ENCODE results near the gene NFIX. TPM values are rescaled to one million over a fixed set of nuclear protein-coding genes. Genes with fewer than 3 reads are reported as not detected.
A peak's percentile ranks its signal among the peaks of the same experiment; 100 is the strongest.

NFIX gene
- total and polyA plus RNA-seq, 2 donors (not counting 1 experiment from before 2014, with no cell fraction given) = 35.7 to 74.8 TPM

DNA sequence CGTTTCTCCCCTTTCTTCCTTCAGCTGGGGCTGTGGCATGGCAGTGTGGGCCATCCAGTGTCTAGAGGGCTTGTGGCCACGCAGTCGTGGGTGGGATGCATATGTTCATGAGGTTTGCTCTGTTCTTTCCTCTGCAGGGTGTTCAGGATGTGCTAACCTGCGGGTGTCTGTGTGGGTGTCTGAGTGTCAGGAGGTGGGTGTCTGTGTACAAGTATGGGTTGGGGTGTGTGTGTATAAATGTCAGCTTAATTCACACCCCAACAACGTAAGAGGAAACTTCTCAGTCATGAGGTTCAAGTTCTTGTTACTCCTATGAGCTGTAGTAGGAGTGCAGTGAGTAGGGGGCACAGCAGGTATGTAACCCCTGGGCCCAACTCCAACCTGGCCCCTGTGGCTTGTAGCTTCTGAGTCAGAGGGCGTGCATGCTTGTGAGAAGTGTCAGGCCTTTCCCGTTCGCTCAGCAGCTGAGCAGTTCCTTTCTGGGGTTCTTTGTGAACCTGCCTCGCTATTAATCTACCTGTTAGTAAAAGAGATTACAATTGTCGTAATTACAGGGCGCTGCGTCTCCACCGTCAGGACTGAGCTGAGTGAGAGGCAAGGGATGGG, 49.1 kb downstream of the NFIX start:
- Histone ChIP-seq H3K79me2 (ENCODE audit: control insufficient read depth, insufficient read depth, low read length) (peaks cover 89% of the 10 kb centered on the region), H3K4me2 (ENCODE audit: extremely low read depth, insufficient read depth, low read length) (peak overlapping the region; percentile 10), H3K27ac (ENCODE audit: insufficient read depth, low read length) (no peak overlapping the region)

DNA sequence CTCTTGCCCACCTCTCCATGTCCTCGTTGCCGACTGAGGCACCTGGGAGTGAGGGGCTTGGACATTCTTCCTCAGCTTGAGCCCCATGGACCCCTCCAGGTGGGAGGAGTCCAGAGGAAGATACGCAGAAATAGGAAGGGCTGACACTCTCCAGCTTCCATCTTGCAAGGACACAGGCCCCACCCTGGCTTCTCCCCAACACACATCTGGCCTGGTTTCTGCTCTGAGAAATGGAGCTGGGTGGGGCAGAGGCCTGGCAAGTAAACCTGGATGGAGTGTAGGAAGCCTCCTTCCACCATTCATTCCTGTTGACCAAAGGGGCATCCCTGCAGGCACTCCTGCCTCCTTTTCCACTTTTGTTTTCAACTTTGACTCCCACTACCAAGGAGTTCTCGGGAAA, 50.5 kb downstream of the NFIX start:
- Histone ChIP-seq H3K79me2 (ENCODE audit: control insufficient read depth, insufficient read depth, low read length) (peaks cover 83% of the 10 kb centered on the region), H3K9me3 (ENCODE audit: control insufficient read depth, insufficient read depth, low read depth, low read length) (no peaks in the 10 kb centered on the region), H3K4me3 (replicated peaks in 1 of 4; ENCODE audit: control extremely low read depth in 1 of 4, insufficient read depth in 1 of 4, low read depth in 3 of 4, low read length in 4 of 4) (no peak overlapping the region), H3K9ac (ENCODE audit: insufficient read depth, low read length) (no peak overlapping the region), H3K4me1 (ENCODE audit: control insufficient read depth, extremely low read depth, insufficient read depth, low read length) (peaks cover 23% of the 10 kb centered on the region), H3K36me3 (ENCODE audit: control insufficient read depth, insufficient read depth, low read length) (peaks cover 20% of the 10 kb centered on the region), H3K27ac (ENCODE audit: insufficient read depth, low read length) (no peak overlapping the region), H3K27me3 (ENCODE audit: control insufficient read depth, insufficient read depth, low read length) (no peaks in the 10 kb centered on the region), H2AFZ (ENCODE audit: low read length) (no peak overlapping the region), H3K4me2 (ENCODE audit: extremely low read depth, insufficient read depth, low read length) (no peak overlapping the region), H4K20me1 (ENCODE audit: control insufficient read depth, extremely low read depth, insufficient read depth, low read length) (no peaks in the 10 kb centered on the region)
- no peak for TF ChIP-seq EZH2 (IDR thresholded peaks at IDR 0.05; ENCODE audit: low read length, missing control alignments)
- TF ChIP-seq, protein P1, sequence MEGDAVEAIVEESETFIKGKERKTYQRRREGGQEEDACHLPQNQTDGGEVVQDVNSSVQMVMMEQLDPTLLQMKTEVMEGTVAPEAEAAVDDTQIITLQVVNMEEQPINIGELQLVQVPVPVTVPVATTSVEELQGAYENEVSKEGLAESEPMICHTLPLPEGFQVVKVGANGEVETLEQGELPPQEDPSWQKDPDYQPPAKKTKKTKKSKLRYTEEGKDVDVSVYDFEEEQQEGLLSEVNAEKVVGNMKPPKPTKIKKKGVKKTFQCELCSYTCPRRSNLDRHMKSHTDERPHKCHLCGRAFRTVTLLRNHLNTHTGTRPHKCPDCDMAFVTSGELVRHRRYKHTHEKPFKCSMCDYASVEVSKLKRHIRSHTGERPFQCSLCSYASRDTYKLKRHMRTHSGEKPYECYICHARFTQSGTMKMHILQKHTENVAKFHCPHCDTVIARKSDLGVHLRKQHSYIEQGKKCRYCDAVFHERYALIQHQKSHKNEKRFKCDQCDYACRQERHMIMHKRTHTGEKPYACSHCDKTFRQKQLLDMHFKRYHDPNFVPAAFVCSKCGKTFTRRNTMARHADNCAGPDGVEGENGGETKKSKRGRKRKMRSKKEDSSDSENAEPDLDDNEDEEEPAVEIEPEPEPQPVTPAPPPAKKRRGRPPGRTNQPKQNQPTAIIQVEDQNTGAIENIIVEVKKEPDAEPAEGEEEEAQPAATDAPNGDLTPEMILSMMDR (conservative IDR thresholded peaks at IDR 0.05 in 1 of 2, IDR thresholded peaks at IDR 0.05 in 1 of 2; ENCODE audit: low read depth in 1 of 2, low read length in 2 of 2) = no peak
- no peak for DNase-seq (ENCODE audit: low read depth in 2 of 2)

More for the DNA sequence above, 49.1 kb downstream of the NFIX start:
- Histone ChIP-seq H2AFZ (ENCODE audit: low read length) (no peak overlapping the region), H3K4me1 (ENCODE audit: control insufficient read depth, extremely low read depth, insufficient read depth, low read length) (peaks cover 25% of the 10 kb centered on the region), H4K20me1 (ENCODE audit: control insufficient read depth, extremely low read depth, insufficient read depth, low read length) (no peaks in the 10 kb centered on the region), H3K4me3 (replicated peaks in 1 of 4; ENCODE audit: control extremely low read depth in 1 of 4, insufficient read depth in 1 of 4, low read depth in 3 of 4, low read length in 4 of 4) (no peak overlapping the region), H3K36me3 (ENCODE audit: control insufficient read depth, insufficient read depth, low read length) (peaks cover 20% of the 10 kb centered on the region), H3K9me3 (ENCODE audit: control insufficient read depth, insufficient read depth, low read depth, low read length) (no peaks in the 10 kb centered on the region), H3K27me3 (ENCODE audit: control insufficient read depth, insufficient read depth, low read length) (no peaks in the 10 kb centered on the region), H3K9ac (ENCODE audit: insufficient read depth, low read length) (no peak overlapping the region)
- TF ChIP-seq EZH2 (IDR thresholded peaks at IDR 0.05; ENCODE audit: low read length, missing control alignments) = no peak
- TF ChIP-seq, protein P1 (conservative IDR thresholded peaks at IDR 0.05 in 1 of 2, IDR thresholded peaks at IDR 0.05 in 1 of 2; ENCODE audit: low read depth in 1 of 2, low read length in 2 of 2) = no peak
- DNase-seq (ENCODE audit: low read depth in 2 of 2) = peak in 1 of 2 donors; percentile 92

DNA sequence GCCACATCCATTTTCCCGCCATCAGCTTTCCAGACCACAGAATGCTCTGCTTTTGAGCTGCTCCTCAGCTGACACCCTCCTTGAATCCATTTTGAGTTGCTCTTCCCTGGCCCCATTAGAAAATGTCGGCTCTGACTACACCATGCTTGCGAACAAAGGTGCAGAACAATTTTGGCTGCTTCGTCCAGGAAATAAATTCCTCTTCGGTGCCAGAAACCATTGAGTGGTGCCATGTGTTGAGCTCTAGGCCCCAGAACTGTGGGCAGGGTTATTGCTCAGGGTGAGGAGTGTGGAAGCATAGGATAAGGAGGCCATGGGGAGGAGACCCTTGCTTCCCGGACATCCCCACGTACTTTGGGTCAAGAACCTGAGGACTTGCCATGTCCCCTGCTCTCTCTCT, 52.1 kb downstream of the NFIX start:
- Histone ChIP-seq H2AFZ (ENCODE audit: low read length) (no peak overlapping the region), H3K36me3 (ENCODE audit: control insufficient read depth, insufficient read depth, low read length) (peaks cover 20% of the 10 kb centered on the region), H3K4me1 (ENCODE audit: control insufficient read depth, extremely low read depth, insufficient read depth, low read length) (peaks cover 37% of the 10 kb centered on the region), H4K20me1 (ENCODE audit: control insufficient read depth, extremely low read depth, insufficient read depth, low read length) (peaks cover 2% of the 10 kb centered on the region), H3K9me3 (ENCODE audit: control insufficient read depth, insufficient read depth, low read depth, low read length) (no peaks in the 10 kb centered on the region), H3K79me2 (ENCODE audit: control insufficient read depth, insufficient read depth, low read length) (peaks cover 91% of the 10 kb centered on the region), H3K27me3 (ENCODE audit: control insufficient read depth, insufficient read depth, low read length) (no peaks in the 10 kb centered on the region), H3K4me3 (replicated peaks in 1 of 4; ENCODE audit: control extremely low read depth in 1 of 4, insufficient read depth in 1 of 4, low read depth in 3 of 4, low read length in 4 of 4) (no peak overlapping the region), H3K4me2 (ENCODE audit: extremely low read depth, insufficient read depth, low read length) (no peak overlapping the region), H3K9ac (ENCODE audit: insufficient read depth, low read length) (no peak overlapping the region), H3K27ac (ENCODE audit: insufficient read depth, low read length) (no peak overlapping the region)
- no peak for DNase-seq (ENCODE audit: low read depth in 2 of 2)
- no peak for TF ChIP-seq EZH2 (IDR thresholded peaks at IDR 0.05; ENCODE audit: low read length, missing control alignments)
